LNCaP clone FGC (cell line): ENCODE measurements around the gene TBC1D2.

ENCODE experiments used
- DNase-seq: peaks from one replicate; pipeline ENCODE4 v3.0.0-alpha.2; 2011; ENCODE audit warnings: low read depth
- H3K4me3 ChIP-seq: 2 replicates; pipeline ENCODE4 v1.5.1; 2011; ENCODE audit warnings: mild to moderate bottlenecking, low read depth, low read length, control low read depth
- CTCF ChIP-seq: IDR thresholded peaks from 2 replicates; pipeline ENCODE4 v1.5.1; 2012; ENCODE audit warnings: mild to moderate bottlenecking; ENCODE audit not compliant: control insufficient read depth, insufficient read depth; ENCODE audit errors: extremely low read depth

The TBC1D2 gene, protein sequence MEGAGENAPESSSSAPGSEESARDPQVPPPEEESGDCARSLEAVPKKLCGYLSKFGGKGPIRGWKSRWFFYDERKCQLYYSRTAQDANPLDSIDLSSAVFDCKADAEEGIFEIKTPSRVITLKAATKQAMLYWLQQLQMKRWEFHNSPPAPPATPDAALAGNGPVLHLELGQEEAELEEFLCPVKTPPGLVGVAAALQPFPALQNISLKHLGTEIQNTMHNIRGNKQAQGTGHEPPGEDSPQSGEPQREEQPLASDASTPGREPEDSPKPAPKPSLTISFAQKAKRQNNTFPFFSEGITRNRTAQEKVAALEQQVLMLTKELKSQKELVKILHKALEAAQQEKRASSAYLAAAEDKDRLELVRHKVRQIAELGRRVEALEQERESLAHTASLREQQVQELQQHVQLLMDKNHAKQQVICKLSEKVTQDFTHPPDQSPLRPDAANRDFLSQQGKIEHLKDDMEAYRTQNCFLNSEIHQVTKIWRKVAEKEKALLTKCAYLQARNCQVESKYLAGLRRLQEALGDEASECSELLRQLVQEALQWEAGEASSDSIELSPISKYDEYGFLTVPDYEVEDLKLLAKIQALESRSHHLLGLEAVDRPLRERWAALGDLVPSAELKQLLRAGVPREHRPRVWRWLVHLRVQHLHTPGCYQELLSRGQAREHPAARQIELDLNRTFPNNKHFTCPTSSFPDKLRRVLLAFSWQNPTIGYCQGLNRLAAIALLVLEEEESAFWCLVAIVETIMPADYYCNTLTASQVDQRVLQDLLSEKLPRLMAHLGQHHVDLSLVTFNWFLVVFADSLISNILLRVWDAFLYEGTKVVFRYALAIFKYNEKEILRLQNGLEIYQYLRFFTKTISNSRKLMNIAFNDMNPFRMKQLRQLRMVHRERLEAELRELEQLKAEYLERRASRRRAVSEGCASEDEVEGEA

GRCh38 chr9:98255578-98256296, at the start of gene TBC1D2:
Gene TBC1D2, minus strand, starts transcription at chr9:98255649. Its CDS starts 108 bp downstream, at chr9:98255541.
- H3K4me3 ChIP-seq: peak within 1 kb of the TSS; percentile 89
- peak; percentile 76 for DNase-seq
- 0 out of 2 replicates have a peak, but pooled peaks have one; percentile 10 for TF ChIP-seq CTCF

- TF ChIP-seq CTCF: no peak
- no peak overlapping the region for H3K4me3 ChIP-seq
- no peak for DNase-seq
Measured at GRCh38 chr9:98304381-98304780, 48.9 kb upstream of the TBC1D2 start.

DNA sequence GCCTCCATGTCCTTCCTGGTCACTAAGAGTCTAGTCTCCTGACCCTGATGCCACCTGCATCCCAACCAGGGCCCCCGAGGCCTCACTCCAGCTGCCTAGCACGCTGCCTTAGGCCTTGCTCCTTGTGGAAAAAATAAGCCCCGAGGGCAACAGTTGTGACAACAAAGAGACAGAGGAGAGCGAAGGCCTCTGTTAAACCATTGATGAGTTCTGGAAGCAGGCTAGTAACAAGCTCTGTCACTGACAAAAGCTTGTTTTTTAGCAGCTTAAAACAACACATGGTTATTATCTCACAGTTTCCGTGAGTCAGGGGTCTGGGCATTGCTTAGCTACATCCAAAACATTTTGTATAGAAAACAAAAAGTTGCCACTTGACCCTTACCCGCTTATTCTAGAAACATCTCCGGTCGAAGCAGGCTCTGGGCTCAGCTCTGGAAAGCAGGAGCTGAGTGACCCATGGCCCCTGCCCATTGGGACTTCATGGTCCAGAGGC, 48.2 kb upstream of the TBC1D2 start:
- DNase-seq: no peak
- no peak for TF ChIP-seq CTCF
- H3K4me3 ChIP-seq: no peak overlapping the region

DNA sequence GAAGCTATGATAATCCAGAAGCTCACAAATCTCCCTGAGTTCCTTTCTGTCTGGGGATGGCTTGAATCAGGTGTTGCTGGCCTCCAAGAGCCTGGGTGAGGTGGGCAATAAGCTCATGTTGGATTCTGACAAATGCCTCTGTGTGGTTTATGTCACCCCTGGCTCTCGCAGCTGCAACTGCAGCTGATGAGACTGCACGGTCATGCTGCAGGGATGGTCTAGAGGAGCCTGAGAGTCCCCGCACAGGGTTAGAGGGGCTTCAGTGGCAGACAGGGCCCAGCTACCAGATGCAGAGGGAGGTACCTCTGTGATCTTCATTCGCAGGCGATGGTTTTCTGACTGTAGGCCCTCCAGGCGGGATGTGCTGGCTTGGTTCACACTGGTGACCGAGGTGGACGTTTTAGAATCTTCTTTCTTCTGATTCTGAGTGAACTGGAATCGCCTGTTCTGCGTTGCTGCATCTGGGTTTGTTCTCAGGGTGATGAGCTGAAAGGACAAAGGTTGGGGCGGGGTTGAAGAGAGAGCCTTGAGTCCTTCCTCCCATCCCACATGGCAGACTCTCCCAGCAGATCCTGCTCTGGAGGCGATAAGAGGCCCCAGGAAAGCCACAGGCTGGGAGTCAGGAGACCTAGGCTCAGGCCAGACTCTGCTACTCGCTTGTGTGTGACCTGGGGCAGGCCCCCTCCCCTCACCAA, 47.6 kb upstream of the TBC1D2 start:
- DNase-seq: no peak
- no peak for TF ChIP-seq CTCF
- H3K4me3 ChIP-seq: no peak overlapping the region

GRCh38 chr9:98302150-98302549, 46.7 kb upstream of the TBC1D2 start:
- TF ChIP-seq CTCF: no peak
- no peak for DNase-seq
- no peak overlapping the region for H3K4me3 ChIP-seq

DNA sequence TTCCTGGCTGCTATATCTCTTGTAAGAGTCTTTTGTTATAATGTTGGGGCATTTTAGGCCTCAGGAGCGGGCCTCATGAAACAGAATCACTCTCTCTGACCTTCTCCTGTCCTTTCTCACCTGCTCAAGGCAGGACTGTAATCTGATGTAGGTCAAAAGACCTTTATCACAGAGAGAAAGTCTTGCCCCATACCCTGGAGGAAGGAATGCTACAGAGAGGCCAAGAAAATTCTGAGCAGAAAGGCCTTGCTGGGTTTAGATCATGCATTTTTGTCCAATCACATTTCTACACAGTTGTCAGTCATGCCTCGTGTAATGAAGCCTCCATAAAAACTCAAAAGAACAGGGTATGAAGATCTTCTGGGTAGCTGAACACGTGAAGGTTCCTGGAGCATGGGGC, 45.2 kb upstream of the TBC1D2 start:
- TF ChIP-seq CTCF: no peak
- no peak for DNase-seq
- H3K4me3 ChIP-seq: no peak overlapping the region
